NCI-H1436 (cell line): ENCODE results near the gene TRIM37.
A peak's percentile ranks its signal among the peaks of the same experiment; 100 is the strongest.
"Not testable (repeated sequence)": the region's sequence is repeated elsewhere in the genome, so short reads cannot be mapped to it uniquely, and the experiment has no call there.

ENCODE experiments used
- DNase-seq: peaks from one replicate; lab custom pipeline; 2025; lab: John Stamatoyannopoulos, UW

TRIM37 gene

DNA sequence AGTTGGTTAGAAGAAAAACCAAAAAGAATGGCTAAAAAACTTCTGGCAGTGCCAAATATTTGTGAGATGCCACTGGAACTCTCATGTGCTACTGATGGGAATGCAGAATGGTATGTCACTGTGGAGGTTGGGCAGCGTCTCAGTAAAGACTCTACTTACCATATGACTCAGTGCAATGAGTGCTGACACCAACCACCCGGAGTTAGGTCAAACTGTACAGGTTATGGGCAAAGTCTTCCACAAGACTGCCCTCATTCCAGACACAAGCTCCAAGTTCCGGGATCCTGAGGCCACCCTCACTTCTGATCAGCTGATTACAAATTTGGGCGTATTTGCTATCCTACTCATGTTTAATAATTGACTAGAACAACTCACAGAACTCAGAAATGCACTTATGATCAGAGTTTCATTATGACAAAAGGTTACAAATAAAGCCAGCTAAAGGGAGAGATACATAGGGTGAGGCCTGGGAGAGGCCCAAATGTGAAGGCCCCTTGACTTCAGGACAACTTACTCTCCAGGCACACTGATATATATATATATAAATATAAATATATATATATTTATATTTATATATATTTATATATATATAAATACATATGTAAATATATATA is 114.9 kb downstream of the TRIM37 start:
- no peak for DNase-seq

DNA sequence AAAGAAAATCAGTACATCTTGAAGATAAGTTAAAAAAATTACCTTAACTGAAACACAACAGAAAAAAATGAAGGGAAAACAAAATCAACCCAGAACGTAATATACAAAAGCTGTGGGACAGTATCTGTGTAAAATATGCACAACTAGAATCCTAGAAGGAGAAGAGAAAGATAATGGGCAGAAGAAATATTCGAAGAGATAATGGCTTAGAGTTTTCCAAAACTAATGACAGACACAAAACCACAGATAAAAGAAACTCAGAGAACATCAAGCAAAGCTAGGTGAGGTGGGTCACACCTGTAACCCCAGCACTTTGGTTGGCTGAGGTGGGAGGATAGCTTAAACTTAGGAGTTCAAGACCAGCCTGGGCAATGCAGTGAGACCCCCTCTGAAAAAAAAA is 117.1 kb downstream of the TRIM37 start:
- no peak for DNase-seq

DNA sequence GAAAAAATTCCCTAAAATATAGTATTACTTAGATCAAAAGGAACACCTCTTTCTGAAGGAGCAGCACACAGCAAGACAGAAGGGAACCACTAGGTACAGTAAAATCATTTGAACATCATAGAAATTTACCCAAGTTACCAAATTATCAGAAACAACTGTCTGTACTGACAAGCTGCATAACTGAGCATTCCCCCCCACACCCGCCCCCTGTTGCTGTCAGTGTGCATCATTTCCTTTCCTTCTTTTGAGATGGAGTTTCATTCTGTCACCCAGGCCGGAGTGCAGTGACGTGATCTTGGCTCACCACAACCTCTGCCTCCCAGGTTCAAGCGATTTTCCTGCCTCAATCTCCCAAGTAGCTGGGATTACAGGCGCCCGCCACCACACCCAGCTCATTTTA is 120.7 kb downstream of the TRIM37 start:
- no peak for DNase-seq

DNA sequence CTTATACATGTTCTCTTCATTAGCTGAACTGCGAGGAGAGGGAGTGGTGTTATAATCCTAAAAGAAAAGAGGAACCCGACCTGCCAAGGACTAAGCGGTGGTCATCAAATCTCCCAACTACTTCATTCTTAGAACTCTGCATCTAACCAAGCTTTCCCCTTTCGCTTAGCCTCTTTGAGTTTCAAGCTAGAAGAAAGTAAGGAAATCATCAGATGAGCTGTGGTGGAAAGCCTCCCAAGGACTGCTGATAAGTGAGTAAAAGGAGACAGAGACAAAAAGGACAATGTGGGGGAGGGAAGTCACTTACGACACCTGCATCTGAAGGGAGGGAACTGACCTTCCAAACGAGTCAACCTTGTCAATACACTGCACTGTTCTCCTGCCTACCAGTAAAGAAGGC is 121.3 kb downstream of the TRIM37 start:
- DNase-seq, result no peak

DNA sequence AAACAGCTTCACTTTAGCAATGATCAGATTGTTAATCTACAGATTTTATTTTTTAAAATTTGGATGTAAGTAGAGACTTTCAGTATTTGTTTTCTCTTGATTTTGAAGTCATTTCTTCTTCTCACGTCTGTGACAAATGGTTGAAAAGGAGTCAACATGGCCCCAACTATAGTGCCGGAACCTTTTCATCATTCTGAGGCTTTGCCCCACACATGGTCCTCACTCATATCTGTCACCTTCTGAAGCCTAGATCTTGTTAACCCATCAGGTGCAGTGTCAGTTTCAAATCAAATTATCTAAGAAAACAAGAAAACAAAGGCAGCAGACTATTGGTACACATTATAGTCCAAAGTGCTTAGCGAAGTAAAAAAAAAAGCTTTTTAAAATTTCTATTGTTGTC is 124.1 kb downstream of the TRIM37 start:
- no peak for DNase-seq

DNA sequence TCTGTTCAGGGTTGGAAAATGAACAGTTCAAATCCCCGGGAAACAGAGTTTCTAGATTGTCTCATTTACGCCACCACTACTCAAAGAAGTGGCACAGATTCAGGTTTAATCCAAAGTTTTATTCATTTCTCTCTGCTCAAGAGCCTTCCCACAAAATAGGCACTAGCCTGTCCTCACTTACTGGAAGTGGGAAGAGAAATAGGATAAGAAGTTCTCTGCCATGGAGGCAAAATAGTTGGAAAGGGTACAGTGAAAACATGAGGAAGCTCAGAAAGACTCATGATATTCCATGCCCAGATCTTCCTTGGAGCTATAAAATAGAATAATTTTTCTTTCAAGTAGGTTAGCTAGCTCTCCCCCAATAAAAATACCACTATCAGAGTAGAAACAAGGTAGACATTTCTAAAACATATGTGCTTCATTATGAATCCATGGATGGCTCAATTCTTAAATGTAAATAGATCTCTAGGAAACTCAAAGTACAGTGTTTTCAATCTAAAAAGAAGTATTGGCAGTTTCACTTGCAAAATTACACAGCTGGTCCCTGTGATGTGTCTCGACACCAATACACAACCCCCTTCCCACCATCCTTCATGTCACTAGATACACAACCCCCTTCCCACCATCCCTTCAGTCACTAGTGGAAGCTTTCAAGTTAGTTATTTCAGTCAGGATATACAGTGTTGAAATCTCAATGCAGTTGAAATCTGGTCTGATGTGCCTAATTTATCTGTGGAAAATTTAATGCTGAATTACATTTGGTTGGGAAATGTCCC is 125.8 kb downstream of the TRIM37 start:
- no peak for DNase-seq

DNA sequence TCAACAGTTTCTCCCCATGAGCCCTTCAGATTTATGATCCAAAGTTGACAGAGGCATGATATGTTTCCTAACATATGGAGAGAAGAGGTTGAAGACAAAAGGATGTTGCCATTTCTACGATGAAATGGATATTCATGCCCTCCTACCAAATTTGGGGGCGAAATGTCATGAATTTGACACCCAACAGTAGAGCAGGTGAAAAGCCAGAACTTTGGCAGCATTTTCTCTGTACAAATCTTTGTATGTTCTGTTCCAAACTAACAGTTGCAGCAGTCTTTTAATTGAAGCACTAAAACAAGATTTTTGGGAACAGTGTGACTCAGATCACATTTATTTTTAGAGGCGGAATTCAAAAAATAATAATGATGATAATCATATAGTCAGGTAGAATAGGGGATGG is 130.1 kb downstream of the TRIM37 start:
- DNase-seq, result no peak

DNA sequence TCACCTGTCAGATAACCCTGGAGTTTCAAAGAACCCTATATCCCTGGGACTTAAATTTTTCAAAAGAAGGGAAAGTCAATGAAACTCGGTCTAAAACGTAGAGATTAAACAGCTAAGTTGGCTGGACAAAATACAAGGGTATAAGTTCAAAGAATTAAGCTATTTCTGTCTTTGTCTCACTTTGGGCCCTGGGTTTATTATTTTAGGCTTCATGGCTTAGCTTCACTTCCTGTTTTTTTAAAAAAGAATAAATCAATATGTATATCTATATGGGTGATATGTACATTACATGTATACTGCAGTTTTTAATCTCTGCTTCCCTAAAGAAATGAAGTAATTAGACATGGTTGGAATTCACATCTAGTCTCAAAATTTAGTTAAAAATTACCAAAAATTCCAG is 132.3 kb downstream of the TRIM37 start:
- no peak for DNase-seq

DNA sequence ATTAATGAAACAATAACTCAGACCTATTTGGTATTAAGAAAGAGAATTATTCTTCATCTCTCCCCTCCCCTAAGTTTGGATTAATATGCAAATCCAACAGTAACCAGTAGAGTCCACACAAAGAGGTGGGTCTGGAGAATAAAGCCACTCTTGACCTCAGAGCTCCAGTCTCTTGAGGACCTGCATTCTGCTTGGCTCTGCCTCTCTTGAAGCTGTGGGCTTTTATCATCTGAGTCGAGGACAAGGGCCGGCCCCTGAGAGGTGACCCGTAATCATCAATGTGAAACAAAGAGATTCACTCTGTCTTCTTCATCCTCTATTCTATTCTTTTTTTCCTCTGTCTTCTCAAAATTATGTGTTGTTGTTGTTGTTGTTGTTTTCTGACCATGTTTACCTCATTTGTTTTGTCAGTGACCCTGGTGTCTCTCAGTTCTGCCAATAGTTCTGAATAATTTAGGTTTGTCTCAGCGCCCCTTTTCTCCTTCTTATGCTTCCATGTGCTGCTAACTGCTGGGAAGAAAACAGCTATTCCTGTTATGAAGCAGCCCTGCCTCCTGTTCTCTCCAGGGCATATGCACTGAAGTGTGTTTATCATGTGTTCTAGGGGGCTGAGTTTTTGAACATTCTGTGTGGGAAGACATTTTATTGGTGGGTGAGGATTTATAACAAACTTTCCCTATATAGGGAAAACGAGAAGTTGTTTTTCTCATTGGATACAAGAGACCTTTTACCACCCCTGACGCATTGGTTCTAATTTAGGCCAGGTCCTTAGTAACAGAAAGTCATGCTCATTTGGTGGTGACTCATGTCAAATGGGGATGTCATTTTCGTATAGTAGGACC is 135.8 kb downstream of the TRIM37 start:
- DNase-seq, result no peak

DNA sequence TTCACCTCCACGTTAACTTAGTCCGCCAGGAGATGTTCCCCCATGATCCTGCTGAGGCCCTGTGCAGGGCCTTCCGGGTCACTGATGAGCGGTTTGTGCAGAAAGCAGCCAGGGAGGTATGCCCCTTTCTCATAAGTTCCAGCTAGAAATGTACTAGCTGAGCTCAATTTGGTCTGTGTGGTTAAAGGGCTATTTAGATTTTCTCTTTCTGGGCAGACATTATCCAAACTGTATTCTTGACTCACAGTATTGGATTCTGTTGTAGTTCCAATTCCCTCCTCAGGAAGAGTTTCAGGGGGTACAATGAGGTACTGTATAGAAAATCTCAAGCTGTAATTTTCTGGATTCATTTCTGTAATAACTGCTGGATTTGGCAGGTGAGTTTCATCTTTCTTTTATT is 137.1 kb downstream of the TRIM37 start:
- DNase-seq, result no peak

DNA sequence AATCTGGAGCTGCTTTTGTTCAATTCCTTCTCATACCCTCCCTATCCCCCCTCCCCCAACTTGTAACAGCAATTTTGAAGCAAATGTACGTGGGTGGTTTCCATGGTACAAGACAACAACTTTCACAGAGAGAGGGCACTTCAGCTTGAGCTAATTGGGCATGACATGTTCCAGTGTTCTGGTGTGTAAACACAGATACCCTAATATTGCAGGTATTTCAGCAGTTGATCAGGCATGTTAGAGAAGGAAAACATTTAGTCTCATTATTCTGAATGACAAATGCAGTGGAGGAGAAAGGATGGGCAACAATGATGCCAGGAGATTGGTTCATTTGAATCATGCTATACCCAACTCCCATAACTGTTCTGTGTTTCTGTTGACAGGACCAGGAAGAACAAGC is 137.5 kb downstream of the TRIM37 start:
- peak; percentile 95 for DNase-seq

DNA sequence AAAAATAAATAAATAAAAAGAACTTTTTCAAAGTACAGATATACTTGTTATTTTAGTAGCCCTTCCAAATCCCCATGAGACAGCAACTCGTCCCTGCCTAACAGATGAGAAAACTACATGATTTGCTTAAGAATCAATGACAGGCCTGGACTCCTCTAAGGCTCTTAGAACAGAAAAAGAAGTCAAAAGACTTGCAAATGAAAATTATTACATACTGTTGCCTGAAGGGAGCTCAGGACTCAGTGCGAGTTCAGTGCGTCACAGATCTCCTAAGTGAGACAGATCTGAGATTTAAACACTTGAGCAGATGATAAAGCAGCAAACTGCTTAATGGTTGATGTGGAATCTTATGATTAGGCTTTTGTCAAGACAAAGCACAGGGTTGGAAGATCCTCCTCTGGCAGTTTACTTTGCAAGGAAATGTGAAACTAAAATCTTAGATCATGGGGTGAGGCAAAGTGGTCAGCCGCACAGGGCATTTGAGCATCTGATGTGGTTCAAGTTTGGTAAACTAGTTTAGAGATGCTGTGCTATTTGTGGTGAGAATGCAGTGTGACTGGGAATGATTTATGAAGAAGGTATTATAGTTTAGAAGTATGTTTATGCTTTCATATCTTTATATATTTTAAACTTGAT is 138.1 kb downstream of the TRIM37 start:
- peak; percentile 54 for DNase-seq

DNA sequence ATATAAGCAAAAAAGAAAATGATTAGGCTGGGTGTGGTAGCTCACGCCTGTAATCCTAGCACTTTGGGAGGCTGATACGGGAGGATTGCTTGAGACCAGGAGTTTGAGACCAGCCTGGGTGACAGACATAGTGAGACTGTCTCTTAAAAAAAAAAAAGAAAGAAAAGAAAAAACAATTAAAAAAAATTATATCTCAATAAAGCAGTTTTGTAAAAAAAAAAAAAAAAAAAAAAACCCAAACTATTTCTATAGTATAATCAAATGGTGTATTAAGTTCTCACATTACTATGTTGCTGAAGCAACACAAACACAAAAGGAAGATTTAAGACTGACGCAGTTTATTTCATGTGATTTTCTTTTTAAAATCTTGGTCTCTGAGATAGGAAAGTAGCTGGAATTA is 140.5 kb downstream of the TRIM37 start:
- DNase-seq, result no peak

DNA sequence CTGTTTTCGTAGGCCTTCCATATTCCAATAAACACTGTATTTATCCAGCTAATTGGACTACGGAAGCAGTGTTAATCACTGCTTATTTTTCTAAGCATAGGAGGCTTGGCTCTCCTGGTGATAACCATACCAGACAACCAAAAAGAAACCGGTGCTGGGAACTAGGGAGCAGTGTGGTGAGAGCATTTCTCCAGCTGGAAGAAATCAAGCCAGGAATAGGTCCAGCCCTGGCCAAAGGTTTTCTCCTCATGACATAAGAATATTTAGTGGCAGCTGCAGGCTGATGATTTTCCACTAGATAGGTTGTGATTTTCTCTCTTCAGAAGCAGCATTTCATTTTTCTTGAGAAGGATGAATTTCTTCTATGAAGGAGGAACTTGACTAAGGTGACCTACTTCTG is 141.5 kb downstream of the TRIM37 start:
- no peak for DNase-seq

DNA sequence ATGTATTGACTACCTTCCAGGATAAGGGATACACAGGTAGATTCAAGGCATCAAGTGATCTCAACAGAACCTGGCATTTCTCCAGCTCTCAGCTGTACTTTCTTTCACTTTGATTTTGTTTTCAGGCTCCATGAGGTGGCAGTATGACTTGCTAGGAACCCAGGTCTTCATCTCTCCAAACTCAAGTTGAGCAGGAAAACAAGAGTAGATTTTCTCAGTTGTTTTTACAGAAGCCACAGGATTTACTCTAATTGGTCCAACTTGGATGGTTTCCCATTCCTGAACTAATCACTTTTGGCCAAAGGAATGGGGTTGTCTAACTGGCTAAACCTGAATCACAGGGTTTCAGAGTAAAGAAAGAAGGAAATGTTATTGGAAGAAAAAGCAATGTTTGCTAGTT is 146.6 kb downstream of the TRIM37 start:
- peak; percentile 44 for DNase-seq

DNA sequence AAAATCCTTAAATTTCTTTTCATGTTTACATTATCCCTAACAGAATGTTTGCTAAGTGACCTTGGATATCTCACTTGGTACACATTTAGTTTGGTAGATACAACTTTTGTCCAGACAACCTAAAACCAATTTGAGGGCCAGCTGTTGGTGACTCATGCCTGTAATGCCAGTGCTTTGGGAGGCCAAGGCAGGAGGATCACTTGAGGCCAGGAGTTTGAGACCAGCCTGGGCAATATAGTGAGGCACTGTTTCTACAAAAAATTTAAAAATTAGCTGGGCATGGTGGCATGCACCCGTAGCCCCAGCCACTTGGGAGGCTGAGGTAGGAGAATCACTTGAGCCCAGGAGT is 149.0 kb downstream of the TRIM37 start:
- not testable (repeated sequence) for DNase-seq

DNA sequence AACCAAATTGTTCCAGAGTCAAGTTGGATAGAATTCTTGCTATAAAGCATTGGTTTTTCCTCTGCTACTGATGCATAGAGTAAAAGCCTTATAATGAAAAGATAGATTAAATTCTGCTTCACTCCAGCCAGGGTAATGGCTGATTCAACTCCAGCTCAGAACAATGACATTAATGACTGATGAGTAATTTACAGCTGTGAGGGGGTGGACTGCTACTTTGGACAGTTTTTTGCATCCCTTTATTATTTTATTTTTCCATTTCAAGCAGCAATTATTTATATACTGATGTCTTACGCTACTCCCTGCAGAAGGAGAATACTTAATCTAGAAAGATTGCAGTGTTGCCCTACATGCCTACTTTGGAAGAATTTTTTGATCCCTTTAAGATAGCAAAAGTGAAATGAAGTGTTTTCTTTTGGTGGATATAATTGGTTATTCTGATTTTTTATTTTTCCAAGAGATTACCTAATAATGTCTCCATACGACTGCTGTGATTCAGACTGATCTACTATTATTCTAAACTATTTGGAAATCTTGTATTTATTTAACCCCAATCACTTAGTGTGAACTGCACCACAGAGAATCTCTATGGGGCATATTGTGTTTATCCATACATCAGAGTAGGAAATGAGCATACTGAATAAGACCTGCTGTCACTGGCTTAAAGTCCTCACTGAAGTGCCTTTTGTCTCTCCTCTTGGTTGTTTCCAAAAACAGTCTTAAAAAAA is 149.5 kb downstream of the TRIM37 start:
- DNase-seq, result no peak

DNA sequence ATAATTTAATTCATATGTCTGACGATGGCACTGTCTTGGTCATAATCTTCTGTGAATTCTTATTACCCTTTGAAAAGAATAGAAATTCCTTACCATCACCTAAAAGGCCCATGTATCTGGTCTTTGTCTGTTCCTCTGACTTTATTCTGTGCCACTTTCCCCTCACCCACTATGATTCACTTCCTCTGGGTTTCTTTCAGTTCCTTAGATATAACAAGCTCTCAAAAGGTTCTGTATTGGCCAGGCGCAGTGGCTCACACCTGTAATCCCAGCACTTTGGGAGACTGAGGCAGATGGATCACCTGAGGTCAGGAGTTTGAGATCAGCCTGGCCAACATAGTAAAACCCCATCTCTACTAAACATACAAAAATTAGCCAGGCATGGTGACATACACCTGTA is 152.3 kb downstream of the TRIM37 start:
- DNase-seq, result not testable (repeated sequence)

DNA sequence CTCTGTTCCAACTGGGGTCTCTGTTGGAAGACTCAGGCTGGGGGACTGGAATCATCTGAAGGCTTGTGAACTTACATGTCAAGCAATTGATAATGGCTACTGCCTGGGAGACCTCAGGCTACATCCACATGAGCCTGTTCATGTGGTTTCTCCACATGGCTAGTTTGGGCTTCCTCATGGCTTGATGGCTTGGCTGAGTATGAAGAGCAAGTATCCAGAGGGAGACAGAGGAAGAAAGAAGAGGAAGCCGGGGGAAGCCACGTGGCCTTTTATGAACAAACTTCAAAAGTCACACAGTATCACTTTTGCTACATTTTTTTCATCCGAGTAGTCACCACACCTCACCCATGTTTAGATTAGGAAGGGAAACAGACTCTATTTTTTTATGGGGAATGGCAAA is 158.9 kb downstream of the TRIM37 start:
- no peak for DNase-seq

DNA sequence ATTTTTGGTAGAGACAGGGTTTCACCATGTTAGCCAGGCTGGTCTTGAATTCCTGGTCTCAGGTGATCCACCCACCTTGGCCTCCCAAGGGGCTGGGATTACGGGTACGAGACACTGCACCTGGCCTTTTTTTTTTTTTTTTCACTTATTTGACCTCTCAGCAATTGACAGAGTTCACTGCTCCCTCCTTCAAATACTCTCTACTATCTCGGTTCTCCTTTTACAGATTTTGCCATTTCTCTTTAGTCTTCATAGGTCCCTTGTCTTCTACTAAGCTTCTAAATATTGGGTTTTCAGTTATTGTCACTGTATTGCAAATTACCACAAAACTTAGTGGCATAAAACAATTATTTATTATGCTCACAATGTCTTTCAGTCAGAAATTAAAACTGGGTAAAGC is 159.3 kb downstream of the TRIM37 start:
- no peak for DNase-seq

DNA sequence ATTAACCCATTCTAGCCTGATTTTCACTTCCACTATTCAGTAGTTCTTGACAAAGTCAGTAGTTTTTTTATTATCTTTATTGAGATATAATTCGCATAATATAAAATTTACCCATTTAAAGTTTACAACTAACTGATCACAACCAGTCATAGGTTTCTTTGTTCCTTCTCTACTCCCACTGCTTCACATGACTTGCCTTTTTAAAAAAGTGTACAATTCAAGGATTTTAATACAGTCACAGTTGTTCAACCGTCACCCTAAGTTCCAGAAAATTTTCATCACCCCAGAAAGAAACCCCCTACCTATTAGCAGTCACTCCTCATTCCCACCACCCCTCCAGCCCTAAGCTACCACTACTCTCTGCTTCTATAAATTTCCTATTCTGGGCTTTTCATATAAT is 162.5 kb downstream of the TRIM37 start:
- DNase-seq, result no peak

DNA sequence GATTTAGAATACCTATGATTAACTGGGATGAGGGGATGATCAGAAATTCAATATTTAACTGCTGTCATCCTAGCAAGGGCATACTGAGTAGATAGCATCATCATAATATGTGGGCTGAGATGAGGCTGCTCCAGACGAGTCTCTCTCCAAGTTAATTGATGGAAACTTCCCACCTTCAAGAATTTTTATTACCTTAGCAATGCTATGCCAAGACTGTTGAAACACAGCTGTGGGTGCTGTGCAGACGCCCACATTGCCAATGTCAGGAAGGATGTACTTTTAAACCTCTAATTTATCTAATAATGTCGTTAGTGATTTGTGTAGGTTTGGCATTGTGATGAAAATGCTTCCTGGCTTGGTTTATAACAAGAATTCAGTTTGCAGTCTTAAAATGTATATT is 170.4 kb downstream of the TRIM37 start:
- no peak for DNase-seq
